ENCODE data around the gene HASPIN.

HASPIN gene

GRCh38 chr17:3723556-3724377 lies at the start of gene HASPIN:
Gene HASPIN, plus strand, starts transcription at chr17:3723903. Its CDS starts 33 bp downstream, at chr17:3723936.
- peak; percentile 85 for DNase-seq

- no peak for DNase-seq
These were observed 47.8 kb upstream of the HASPIN start for GRCh38 chr17:3675886-3676285.

DNA sequence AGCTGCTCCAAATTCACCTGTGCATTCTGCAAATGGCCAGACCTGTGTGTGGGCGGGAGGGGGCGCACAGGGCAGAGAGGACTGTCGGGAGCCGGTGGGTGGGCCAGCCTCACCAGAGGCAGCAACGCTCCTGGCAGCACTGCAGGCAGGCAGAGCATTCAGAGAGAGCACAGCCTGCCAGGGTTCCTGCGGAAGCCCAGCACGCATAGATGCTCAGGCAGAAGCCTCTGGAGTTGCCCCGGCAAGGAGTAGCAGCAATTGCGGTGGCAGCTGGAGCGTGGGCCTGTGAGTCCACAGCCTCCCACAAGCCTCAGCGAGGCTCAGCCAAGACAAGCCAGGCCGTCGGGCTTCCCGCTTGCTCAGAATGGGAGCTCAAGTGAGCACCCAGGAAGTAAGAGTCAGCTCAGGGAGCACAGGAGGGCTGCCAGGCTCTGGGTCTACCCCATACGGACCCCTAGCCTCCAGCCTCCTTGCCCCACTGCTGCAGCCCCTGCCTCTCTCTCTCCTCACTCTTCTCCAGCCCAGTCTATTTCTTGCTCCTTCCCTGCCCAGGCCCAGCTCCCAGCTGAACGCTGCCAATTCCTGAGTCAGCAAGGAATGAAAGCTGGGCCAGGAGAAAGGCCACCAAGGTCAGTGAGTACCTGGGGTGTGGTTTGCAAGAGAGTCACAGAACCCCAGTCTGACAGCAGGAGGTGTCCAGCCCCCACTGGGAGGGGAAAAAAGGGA lies 45.4 kb upstream of the HASPIN start:
- DNase-seq: no peak

DNA sequence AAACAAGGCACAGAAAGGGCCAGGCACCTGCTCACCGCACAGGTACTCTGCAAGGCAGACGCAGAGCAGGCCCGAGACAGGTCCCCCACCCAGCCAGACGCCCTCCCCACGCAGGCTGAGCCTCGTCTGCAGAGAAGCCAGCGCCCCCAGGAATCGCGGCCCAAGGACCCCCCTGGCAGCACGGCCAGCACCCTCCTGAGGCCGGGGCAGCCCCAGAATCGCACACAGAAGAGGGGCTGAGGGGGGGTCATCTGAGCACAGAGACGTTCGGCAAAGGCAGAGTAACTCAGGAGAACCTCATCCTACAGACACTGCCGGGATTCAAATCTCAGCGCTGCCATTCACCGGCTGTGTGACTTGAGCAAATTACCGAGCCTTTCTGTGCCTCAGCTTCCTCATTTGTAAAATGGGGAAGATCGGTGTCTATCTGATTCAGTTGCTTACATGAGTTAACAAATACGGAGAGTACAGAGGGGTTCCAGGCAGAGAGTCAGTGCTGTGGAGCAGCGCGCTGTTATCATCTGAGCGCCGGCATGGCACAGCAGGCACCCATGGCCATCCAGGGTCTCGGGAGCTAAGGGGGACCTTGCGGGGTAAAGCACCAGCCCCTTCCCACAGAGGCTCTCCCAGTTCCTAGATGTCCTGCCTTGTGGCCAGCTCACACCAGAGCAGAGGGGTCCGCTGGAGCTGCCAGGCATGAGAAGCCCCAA lies 44.7 kb upstream of the HASPIN start:
- no peak for DNase-seq

GRCh38 chr17:3679531-3680126 lies 44.1 kb upstream of the HASPIN start:
- no peak for DNase-seq

DNA sequence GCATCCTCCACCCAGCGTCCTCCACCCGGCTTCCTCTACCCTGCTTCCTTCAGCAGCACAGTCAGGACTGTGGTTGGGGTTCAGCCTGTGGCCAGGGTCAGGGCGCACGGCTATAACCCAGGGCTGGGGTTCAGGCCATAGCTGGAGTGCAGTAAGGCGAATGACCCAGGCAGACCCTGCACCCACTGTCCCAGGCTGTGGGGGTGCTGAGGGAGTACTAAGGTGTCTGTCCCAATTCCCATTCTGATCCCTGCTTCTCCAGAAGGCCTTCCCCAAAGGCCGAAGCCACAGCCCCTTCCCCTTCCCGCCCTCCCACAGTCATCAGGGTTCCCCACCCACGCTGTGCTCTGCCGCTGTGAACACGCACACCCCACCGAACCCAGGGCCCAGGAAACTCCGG lies 42.6 kb upstream of the HASPIN start:
- DNase-seq: no peak

- no peak for DNase-seq
These were observed 42.1 kb upstream of the HASPIN start for GRCh38 chr17:3681565-3681964.

- no peak for DNase-seq
These were observed 41.7 kb upstream of the HASPIN start for GRCh38 chr17:3682033-3682432.

DNA sequence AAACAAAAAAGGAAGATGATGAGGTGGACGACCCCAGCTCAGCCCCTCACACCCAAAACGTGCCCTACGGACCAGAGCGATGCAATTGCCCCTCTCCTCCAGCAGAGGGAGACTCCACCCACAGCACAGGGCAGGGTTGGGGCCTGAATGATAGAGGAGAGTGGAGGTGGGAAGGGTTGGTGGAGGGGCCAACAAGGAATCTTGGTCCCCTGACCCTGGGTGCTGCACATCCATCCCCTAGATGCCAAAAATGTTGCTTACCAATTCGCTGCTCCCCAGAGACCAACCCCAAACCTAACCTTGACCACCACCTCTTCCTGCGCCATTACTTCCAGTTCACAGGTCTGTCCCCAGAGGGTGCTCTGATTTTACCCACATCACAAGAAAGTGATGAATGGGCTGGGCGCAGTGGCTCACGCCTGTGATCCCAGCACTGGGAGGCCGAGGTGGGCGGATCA lies 40.6 kb upstream of the HASPIN start:
- no peak for DNase-seq

DNA sequence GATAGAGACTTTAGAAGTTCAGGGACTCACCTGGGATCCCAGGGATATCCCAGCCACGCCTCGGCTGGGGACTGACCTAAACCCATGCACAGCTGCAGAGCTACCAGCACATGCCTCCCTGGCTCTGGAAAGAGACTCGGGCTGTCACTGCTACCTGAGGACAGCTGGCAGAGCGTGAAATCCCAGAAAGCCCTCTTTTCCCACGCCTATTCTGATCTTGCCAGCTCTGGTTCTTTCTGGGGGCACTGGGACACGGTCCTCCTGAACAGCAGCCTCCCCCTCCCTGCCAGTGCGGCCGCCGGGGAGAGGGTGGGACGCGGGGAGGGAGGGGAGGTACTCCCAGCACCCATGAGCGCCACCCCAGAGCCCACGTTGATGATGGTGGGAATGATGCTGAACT lies 38.5 kb upstream of the HASPIN start:
- DNase-seq: no peak

DNA sequence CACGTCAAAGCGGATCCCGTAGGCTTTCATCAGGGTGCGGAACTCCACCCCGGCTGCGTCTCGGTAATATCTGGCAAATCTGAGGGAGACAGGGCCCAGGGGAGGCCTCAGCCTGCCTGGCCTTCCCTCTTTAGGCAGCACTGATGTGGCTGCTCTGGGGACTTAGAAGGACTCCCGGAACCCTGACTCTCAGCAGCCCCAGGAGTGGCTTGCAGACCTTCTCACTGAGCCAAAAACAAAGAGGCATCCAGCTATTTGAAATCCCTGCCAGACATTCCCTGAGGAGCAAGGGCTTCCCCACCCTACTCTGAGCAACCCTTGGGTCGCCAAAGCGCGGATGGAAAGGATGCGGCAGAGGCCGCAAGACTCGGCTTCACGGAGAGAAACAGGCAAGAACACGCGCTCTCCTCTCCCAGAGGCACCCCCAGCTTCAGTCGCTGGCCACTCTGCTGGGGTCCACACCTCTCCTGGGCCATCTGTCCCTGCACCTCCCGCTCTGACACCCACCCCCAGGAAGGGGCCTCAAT lies 35.6 kb upstream of the HASPIN start:
- no peak for DNase-seq

GRCh38 chr17:3688852-3689261 lies 34.8 kb upstream of the HASPIN start:
- DNase-seq: no peak

- DNase-seq: no peak
These were observed 34.2 kb upstream of the HASPIN start for GRCh38 chr17:3689262-3690093.

DNA sequence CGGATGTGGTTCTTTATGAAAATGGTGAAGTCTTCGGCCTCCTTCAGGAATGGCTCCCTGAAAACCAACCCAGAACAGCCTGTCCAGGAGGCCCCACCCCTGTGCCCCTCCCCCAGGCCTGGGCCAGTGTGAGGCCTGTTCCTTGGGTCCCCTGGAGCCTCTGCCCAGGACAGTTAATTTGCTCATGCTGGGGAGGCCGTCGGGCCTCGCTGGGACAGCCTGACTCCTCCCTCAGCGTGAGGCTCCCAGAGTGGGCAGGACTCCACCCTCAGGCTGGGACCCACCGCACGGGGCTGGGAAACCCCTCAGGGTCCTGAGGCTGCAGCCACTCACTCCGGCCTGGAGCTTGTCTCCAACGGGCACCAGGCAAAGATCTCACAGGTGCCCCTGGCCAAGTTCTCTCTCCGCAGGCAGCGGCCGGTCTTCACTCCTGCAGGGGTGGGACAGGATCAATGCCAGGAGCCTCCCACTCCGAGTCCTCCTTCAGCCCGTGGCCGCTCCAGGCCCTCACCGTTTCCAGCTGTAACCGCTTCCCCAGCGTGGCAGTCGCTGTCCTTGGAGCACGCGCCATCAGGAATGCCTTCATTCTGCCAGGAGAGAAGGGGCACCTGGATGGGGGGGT lies 33.5 kb upstream of the HASPIN start:
- no peak for DNase-seq

- no peak for DNase-seq
These were observed 32.1 kb upstream of the HASPIN start for GRCh38 chr17:3691617-3692067.

- no peak for DNase-seq
These were observed 31.4 kb upstream of the HASPIN start for GRCh38 chr17:3692346-3692745.

DNA sequence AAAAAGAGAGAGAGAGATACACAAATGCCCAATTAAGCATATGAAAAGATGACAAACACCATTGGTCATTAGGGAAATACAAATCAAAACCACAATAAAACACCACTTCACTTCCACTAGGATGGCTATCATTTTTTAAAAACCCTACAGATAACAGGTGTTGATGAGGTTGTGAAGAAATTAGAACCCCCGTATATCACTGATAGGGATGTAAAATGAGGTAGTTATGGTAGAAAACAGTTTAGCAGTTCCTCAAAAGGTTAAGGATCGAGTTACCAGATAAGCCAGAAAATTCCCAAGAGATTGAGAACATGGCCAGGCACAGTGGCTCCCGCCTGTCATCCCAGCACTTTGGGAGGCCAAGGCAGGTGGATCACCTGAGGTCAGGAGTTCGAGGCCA lies 30.6 kb upstream of the HASPIN start:
- no peak for DNase-seq

DNA sequence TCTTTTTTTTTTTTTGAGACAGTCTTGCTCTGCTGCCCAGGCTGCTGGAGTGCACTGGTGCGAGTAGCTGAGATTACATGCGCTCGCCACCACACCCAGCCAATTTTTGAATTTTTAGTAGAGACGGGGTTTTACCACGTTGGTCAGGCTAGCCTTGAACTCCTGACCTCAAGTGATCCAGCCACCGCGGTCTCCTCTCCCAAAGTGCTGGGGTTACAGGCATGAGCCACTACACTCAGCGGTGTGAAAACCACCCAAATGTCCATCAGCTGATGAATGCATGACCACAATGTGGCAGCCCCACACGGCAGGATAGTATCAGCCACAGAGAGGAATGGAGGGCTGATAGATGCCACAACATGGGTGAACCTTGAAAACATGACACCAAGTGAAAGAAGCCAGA lies 29.9 kb upstream of the HASPIN start:
- no peak for DNase-seq

- no peak for DNase-seq
These were observed 28.5 kb upstream of the HASPIN start for GRCh38 chr17:3695129-3695722.

DNA sequence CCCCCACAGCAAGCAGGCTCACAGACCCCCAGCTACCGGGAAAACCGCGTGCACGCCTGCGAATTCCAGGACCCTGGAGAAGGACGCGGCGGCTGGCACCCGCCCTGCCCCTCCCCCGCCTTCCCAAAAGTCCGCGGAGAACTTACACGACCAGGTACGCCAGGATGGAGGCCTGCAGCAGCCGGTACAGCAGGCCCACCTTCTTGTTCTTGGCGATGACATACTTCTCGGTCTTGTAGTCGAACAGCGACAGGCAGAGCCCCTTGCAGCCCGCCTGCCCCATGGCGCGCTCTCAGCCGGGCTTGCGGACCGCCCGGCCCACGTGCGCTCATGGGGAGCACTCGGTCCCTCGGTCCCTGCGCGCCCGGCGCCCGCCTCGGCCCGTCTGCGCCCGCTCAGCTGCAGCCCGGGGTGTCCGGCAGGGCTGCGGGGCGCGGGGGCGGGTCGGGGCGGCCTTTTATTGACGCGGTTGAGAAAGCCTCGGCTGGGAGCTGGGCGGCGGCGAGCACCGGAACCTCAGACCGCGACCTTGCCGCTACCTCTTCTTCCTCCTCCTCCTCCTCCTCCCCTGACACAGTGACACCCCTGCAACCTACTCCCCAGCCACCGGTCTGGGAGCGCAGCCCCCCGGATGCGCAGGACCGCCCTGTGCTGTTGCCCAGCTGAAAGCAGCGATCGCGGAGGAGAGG lies 27.8 kb upstream of the HASPIN start, which contains the start of gene P2RX5:
TSS of gene P2RX5 (minus strand) at position 433 of the 689 bp plus-strand sequence. CDS start at position 283, 150 bp downstream.
- DNase-seq: no peak
